Measurements from ENCODE around the gene NUP210.
A peak's percentile ranks its signal among the peaks of the same experiment; 100 is the strongest.

Gene NUP210

GRCh38 chr3:13282358-13282985 is 137.7 kb downstream of the NUP210 start:
- H3K27me3 Mint-ChIP-seq (ENCODE audit: low read depth), result peaks cover 72% of the 10 kb centered on the region

GRCh38 chr3:13281507-13282357 is 138.4 kb downstream of the NUP210 start:
- peaks cover 21% of the 10 kb centered on the region for H3K4me1 Mint-ChIP-seq
- peaks cover 16% of the 10 kb centered on the region for H3K9me3 Mint-ChIP-seq
- peaks cover 80% of the 10 kb centered on the region for H3K27me3 Mint-ChIP-seq (ENCODE audit: low read depth)
- H3K36me3 Mint-ChIP-seq (ENCODE audit: low read depth), result peaks cover 10% of the 10 kb centered on the region
- H3K4me3 Mint-ChIP-seq, result peak overlapping the region; percentile 84 to 86 (median 84)
- TF ChIP-seq CTCF (IDR thresholded peaks at IDR 0.05; ENCODE audit: unreplicated experiment in 3 of 3), result no peak
- peak overlapping the region in 2 of 3 experiments; percentile 70 to 87 for H3K27ac Mint-ChIP-seq

More at GRCh38 chr3:13282358-13282985, 137.7 kb downstream of the NUP210 start:
- no peak overlapping the region for H3K27ac Mint-ChIP-seq
- peak overlapping the region in 2 of 3 experiments; percentile 21 to 84 for H3K4me3 Mint-ChIP-seq
- no peak for TF ChIP-seq CTCF (IDR thresholded peaks at IDR 0.05; ENCODE audit: unreplicated experiment in 3 of 3)
- peaks cover 10% of the 10 kb centered on the region for H3K36me3 Mint-ChIP-seq (ENCODE audit: low read depth)
- H3K4me1 Mint-ChIP-seq, result peaks cover 13% of the 10 kb centered on the region
- peaks cover 21% of the 10 kb centered on the region for H3K9me3 Mint-ChIP-seq

GRCh38 chr3:13280811-13281506 is 139.2 kb downstream of the NUP210 start:
- peaks cover 75% of the 10 kb centered on the region for H3K27me3 Mint-ChIP-seq (ENCODE audit: low read depth)
- H3K4me3 Mint-ChIP-seq, result peak overlapping the region; percentile 84 to 86 (median 84)
- TF ChIP-seq CTCF (IDR thresholded peaks at IDR 0.05; ENCODE audit: unreplicated experiment in 3 of 3), result no peak

GRCh38 chr3:13280122-13280790 is 139.9 kb downstream of the NUP210 start:
- H3K9me3 Mint-ChIP-seq, result peaks cover 13% of the 10 kb centered on the region
- H3K27ac Mint-ChIP-seq, result no peak overlapping the region
- peaks cover 23% of the 10 kb centered on the region for H3K4me1 Mint-ChIP-seq
- no peak overlapping the region for H3K4me3 Mint-ChIP-seq
- peaks cover 74% of the 10 kb centered on the region for H3K27me3 Mint-ChIP-seq (ENCODE audit: low read depth)
- H3K36me3 Mint-ChIP-seq (ENCODE audit: low read depth), result peaks cover 7% of the 10 kb centered on the region
- no peak for TF ChIP-seq CTCF (IDR thresholded peaks at IDR 0.05; ENCODE audit: unreplicated experiment in 3 of 3)

More at GRCh38 chr3:13280811-13281506, 139.2 kb downstream of the NUP210 start:
- H3K4me1 Mint-ChIP-seq, result peaks cover 23% of the 10 kb centered on the region
- H3K36me3 Mint-ChIP-seq (ENCODE audit: low read depth), result peaks cover 7% of the 10 kb centered on the region
- peaks cover 13% of the 10 kb centered on the region for H3K9me3 Mint-ChIP-seq
- peak overlapping the region in 2 of 3 experiments; percentile 70 to 87 for H3K27ac Mint-ChIP-seq

GRCh38 chr3:13279532-13279910 is 140.6 kb downstream of the NUP210 start:
- peaks cover 68% of the 10 kb centered on the region for H3K27me3 Mint-ChIP-seq (ENCODE audit: low read depth)
- H3K4me1 Mint-ChIP-seq, result peaks cover 23% of the 10 kb centered on the region
- H3K4me3 Mint-ChIP-seq, result no peak overlapping the region
- no peak for TF ChIP-seq CTCF (IDR thresholded peaks at IDR 0.05; ENCODE audit: unreplicated experiment in 3 of 3)
- H3K27ac Mint-ChIP-seq, result no peak overlapping the region
- H3K9me3 Mint-ChIP-seq, result peaks cover 10% of the 10 kb centered on the region
- H3K36me3 Mint-ChIP-seq (ENCODE audit: low read depth), result peaks cover 4% of the 10 kb centered on the region
